ENCODE results near the gene PTPN3. TPM values are rescaled to one million over a fixed set of nuclear protein-coding genes. Genes with fewer than 3 reads are reported as not detected.

The PTPN3 gene
- total RNA-seq, 1 experiment from 2014 or later = 10.4 TPM

GRCh38 chr9:109509611-109510010 lies 11.5 kb upstream of the PTPN3 start:
- ChIA-PET CTCF (no interaction called here), POLR2A (no interaction called here)
- H3K36me3 ChIP-seq (ENCODE audit: control insufficient read depth, insufficient read depth, low read length) = no peaks in the 10 kb centered on the region
- ATAC-seq (no peak), DNase-seq (ENCODE audit: low read depth, low spot score) (no peak)
- no peaks in the 10 kb centered on the region for H3K9me3 ChIP-seq (ENCODE audit: control insufficient read depth, insufficient read depth, low read depth, low read length)
- H3K4me1 ChIP-seq (ENCODE audit: control insufficient read depth, insufficient read depth, low read length) = no peaks in the 10 kb centered on the region
- no peak for TF ChIP-seq CTCF (IDR thresholded peaks at IDR 0.05)
- TF ChIP-seq SIN3A (IDR thresholded peaks at IDR 0.05; ENCODE audit: borderline replicate concordance, insufficient read depth, low read depth, low read length) = no peak
- TF ChIP-seq TCF7L2 (IDR thresholded peaks at IDR 0.05; ENCODE audit: low read depth, low read length) = no peak
- no peak for TF ChIP-seq REST (IDR thresholded peaks at IDR 0.05; ENCODE audit: insufficient read depth in 1 of 2, low read depth in 2 of 2, low read length in 1 of 2)
- TF ChIP-seq POLR2AphosphoS5 (IDR thresholded peaks at IDR 0.05; ENCODE audit: low read depth, low read length) = no peak
- no peaks in the 10 kb centered on the region for H3K27me3 ChIP-seq (ENCODE audit: control insufficient read depth, insufficient read depth, low read length)
- in situ Hi-C loops (cut with HindIII; ENCODE audit: low pct_unique_long_range_greater_than_20kb, low sequenced_read_pairs) (no loop called here), intact Hi-C loops (cut with micrococcal nuclease; ENCODE audit: unreplicated experiment) (no loop called here)
- no peak overlapping the region for H3K27ac ChIP-seq (ENCODE audit: low read length)
- no peak overlapping the region for H3K4me3 ChIP-seq (ENCODE audit: low read depth in 2 of 2, low read length in 2 of 2)
- no TSS peak for BruUV-seq (replicated peaks)

DNA sequence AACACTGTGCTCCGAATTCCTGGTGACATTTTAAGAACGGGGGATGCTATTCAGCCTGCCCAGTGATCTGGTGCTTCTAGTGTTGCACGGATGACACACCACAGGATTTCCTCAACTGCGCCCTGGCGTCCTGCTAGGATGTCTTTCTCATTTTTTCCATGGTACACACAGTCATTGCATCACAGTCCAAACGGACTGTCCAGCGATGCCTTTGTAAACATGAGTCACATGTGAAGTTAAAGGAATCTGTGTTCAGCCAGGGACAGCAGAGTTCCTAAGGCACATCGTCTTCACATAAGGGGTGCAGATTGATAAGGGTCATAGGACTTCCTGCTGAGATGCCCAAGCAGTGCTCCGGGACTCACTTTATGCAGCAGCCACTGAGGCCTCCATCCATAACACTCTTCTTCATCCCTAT lies 9.3 kb upstream of the PTPN3 start:
- POLR2A ChIA-PET = no interaction called here

GRCh38 chr9:109506097-109506712 lies 8.1 kb upstream of the PTPN3 start:
- intact Hi-C loops (cut with micrococcal nuclease; ENCODE audit: unreplicated experiment) (no loop called here), in situ Hi-C loops (cut with HindIII; ENCODE audit: low pct_unique_long_range_greater_than_20kb, low sequenced_read_pairs) (no loop called here)
- no peaks in the 10 kb centered on the region for H3K27me3 ChIP-seq (ENCODE audit: control insufficient read depth, insufficient read depth, low read length)
- ChIA-PET CTCF (no interaction called here), POLR2A (no interaction called here)
- no TSS peak for BruUV-seq (replicated peaks)
- no peaks in the 10 kb centered on the region for H3K9me3 ChIP-seq (ENCODE audit: control insufficient read depth, insufficient read depth, low read depth, low read length)
- H3K27ac ChIP-seq (ENCODE audit: low read length) = no peak overlapping the region
- DNase-seq (ENCODE audit: low read depth, low spot score) (no peak), ATAC-seq (no peak)
- H3K4me3 ChIP-seq (ENCODE audit: low read depth in 2 of 2, low read length in 2 of 2) = no peak overlapping the region
- H3K36me3 ChIP-seq (ENCODE audit: control insufficient read depth, insufficient read depth, low read length) = no peaks in the 10 kb centered on the region
- no peaks in the 10 kb centered on the region for H3K4me1 ChIP-seq (ENCODE audit: control insufficient read depth, insufficient read depth, low read length)
- TF ChIP-seq CTCF (IDR thresholded peaks at IDR 0.05) = no peak
- TF ChIP-seq TCF7L2 (IDR thresholded peaks at IDR 0.05; ENCODE audit: low read depth, low read length) = no peak
- no peak for TF ChIP-seq SIN3A (IDR thresholded peaks at IDR 0.05; ENCODE audit: borderline replicate concordance, insufficient read depth, low read depth, low read length)
- TF ChIP-seq REST (IDR thresholded peaks at IDR 0.05; ENCODE audit: insufficient read depth in 1 of 2, low read depth in 2 of 2, low read length in 1 of 2) = no peak
- TF ChIP-seq POLR2AphosphoS5 (IDR thresholded peaks at IDR 0.05; ENCODE audit: low read depth, low read length) = no peak

More for the DNA sequence above, 9.3 kb upstream of the PTPN3 start:
- intact Hi-C loops (cut with micrococcal nuclease; ENCODE audit: unreplicated experiment) (no loop called here), in situ Hi-C loops (cut with HindIII; ENCODE audit: low pct_unique_long_range_greater_than_20kb, low sequenced_read_pairs) (no loop called here)
- CTCF ChIA-PET = no interaction called here
- no TSS peak for BruUV-seq (replicated peaks)
- Histone ChIP-seq H3K36me3 (ENCODE audit: control insufficient read depth, insufficient read depth, low read length) (no peaks in the 10 kb centered on the region), H3K9me3 (ENCODE audit: control insufficient read depth, insufficient read depth, low read depth, low read length) (no peaks in the 10 kb centered on the region), H3K27me3 (ENCODE audit: control insufficient read depth, insufficient read depth, low read length) (no peaks in the 10 kb centered on the region), H3K4me3 (ENCODE audit: low read depth in 2 of 2, low read length in 2 of 2) (no peak overlapping the region), H3K4me1 (ENCODE audit: control insufficient read depth, insufficient read depth, low read length) (no peaks in the 10 kb centered on the region), H3K27ac (ENCODE audit: low read length) (no peak overlapping the region)
- DNase-seq (ENCODE audit: low read depth, low spot score) = peak; percentile 76
- no peak for TF ChIP-seq POLR2AphosphoS5 (IDR thresholded peaks at IDR 0.05; ENCODE audit: low read depth, low read length)
- no peak for TF ChIP-seq SIN3A (IDR thresholded peaks at IDR 0.05; ENCODE audit: borderline replicate concordance, insufficient read depth, low read depth, low read length)
- peak; percentile 53; the same call in 1 of the 2 replicates for ATAC-seq
